Neural crest cell (in vitro differentiated cells): ENCODE results near the gene KCNQ4. TPM values are rescaled to one million over a fixed set of nuclear protein-coding genes. Genes with fewer than 3 reads are reported as not detected.

ENCODE experiments used
- DNase-seq: peaks from one replicate; pipeline ENCODE4 v3.0.0; 2021; ENCODE audit warnings: low read depth, mixed read lengths, low spot score
- H3K27ac Mint-ChIP-seq: one replicate; pipeline ENCODE4 v1.8.0; 2021; ENCODE audit warnings: mild to moderate bottlenecking, mixed read lengths; ENCODE audit not compliant: unreplicated experiment
- H3K27me3 Mint-ChIP-seq: 2 replicates; pipeline ENCODE4 v1.8.0; 2021; ENCODE audit warnings: low read depth, mild to moderate bottlenecking, mixed read lengths
- H3K36me3 Mint-ChIP-seq: 2 replicates; pipeline ENCODE4 v1.8.0; 2021; ENCODE audit warnings: low read depth, mild to moderate bottlenecking, mixed read lengths
- H3K4me1 Mint-ChIP-seq: 2 replicates; pipeline ENCODE4 v1.8.0; 2021; ENCODE audit warnings: mixed read lengths
- H3K4me3 Mint-ChIP-seq: one replicate; pipeline ENCODE4 v1.8.0; 2021; ENCODE audit warnings: mild to moderate bottlenecking, mixed read lengths
- H3K9me3 Mint-ChIP-seq: 2 replicates; pipeline ENCODE4 v1.8.0; 2021; ENCODE audit warnings: mixed read lengths
- microRNA-seq: library from miRNA; unstranded; fragments of <30 nt; microRNA quantifications from one replicate; pipeline ENCODE4, GENCODE V29; 2020
- total RNA-seq: library from RNA; stranded (reverse); gene quantifications from 2 replicates; pipeline ENCODE4 v1.2.1, GENCODE V29; 2021
- TF ChIP-seq, protein P1 (sequence below): fragments of 200-600 bp; sonication (generic); conservative IDR thresholded peaks from 2 replicates; pipeline ENCODE4 v1.5.0; 2021; ENCODE audit warnings: antibody characterized with exemption, mild to moderate bottlenecking

KCNQ4 gene
- total RNA-seq, 1 donor from 2014 or later, result 0.89 TPM

DNA sequence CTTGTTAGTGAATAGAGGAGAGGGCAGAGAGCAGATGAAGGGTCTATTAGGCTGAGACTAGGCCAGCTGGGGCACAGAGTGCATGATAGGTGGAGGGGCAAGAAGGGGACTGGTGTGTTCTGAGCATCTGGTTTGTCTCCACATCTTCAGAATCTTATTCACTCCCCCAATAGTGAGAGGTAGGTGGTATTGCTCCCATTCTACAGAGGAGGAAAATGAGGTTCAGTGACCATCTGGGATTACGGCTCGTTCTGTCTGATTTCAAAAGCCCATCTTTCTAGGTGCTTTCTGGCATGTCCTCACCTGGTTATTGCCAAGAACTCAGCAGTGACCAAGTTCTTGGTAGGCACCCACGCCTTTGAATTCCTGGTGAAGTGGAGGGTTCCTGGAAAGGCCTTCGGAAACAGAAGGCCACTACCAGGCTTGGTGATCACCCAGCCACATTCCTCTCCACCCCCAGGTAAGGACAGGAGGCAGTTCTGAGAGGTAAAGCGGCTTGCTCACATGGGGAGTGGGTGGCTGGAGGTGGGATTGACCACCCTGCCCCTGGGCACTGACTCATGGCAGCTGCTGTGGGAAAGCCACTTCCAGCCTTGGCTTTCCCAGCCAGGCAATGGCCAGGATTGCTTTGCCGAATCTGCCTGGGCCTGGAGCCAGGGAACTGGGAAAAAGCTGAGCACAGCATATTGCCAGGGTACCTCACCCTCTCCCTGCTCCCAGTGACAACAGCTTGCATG is 97.4 kb downstream of the KCNQ4 start:
- Mint-ChIP-seq H3K27ac (no peak overlapping the region), H3K36me3 (no peaks in the 10 kb centered on the region), H3K4me1 (peaks cover 4% of the 10 kb centered on the region), H3K27me3 (peaks cover 28% of the 10 kb centered on the region), H3K4me3 (no peak overlapping the region), H3K9me3 (no peaks in the 10 kb centered on the region)
- TF ChIP-seq, protein P1, sequence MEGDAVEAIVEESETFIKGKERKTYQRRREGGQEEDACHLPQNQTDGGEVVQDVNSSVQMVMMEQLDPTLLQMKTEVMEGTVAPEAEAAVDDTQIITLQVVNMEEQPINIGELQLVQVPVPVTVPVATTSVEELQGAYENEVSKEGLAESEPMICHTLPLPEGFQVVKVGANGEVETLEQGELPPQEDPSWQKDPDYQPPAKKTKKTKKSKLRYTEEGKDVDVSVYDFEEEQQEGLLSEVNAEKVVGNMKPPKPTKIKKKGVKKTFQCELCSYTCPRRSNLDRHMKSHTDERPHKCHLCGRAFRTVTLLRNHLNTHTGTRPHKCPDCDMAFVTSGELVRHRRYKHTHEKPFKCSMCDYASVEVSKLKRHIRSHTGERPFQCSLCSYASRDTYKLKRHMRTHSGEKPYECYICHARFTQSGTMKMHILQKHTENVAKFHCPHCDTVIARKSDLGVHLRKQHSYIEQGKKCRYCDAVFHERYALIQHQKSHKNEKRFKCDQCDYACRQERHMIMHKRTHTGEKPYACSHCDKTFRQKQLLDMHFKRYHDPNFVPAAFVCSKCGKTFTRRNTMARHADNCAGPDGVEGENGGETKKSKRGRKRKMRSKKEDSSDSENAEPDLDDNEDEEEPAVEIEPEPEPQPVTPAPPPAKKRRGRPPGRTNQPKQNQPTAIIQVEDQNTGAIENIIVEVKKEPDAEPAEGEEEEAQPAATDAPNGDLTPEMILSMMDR, result no peak
- no peak for DNase-seq

DNA sequence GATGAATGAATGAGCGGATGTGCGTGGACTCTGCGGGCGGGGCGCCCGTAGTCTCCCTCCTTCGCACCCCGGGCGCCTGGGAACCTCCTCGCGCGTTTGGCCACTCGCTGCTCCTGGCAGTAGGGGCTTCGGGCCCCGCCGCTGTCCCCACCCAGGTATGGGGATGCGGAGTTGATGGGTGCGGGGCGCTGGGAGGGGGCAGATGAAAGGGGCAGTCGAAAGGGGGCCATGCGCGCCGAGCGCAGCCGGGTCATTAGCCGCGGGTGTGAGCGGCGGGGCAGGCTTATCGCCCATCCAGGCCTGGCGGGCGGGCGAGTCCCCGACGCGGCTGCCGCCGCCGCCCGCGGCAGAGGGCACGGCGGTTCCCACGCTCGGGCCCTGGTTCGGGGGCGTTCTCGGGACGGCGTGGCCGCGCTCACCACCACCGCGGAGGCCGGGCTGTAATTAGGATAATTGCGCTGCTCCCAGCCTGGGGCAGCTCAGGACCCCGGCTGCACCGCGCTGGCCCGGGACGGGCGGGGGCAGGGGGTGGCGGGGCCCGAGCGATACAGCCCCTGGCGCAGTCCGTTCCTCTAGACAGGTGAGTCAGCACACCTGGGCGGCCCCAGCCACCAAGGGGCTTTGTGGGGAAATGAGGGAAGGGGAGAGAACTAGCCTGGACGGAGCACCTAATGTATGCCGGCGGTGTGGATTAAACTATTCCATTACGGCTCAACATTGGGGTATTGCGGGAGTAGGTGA is 100.6 kb downstream of the KCNQ4 start:
- H3K27ac Mint-ChIP-seq, result no peak overlapping the region
- no peak for DNase-seq
- peaks cover 54% of the 10 kb centered on the region for H3K27me3 Mint-ChIP-seq
- TF ChIP-seq, protein P1, result no peak
- no peak overlapping the region for H3K4me3 Mint-ChIP-seq
- H3K4me1 Mint-ChIP-seq, result peaks cover 4% of the 10 kb centered on the region
- H3K36me3 Mint-ChIP-seq, result no peaks in the 10 kb centered on the region
- H3K9me3 Mint-ChIP-seq, result no peaks in the 10 kb centered on the region

DNA sequence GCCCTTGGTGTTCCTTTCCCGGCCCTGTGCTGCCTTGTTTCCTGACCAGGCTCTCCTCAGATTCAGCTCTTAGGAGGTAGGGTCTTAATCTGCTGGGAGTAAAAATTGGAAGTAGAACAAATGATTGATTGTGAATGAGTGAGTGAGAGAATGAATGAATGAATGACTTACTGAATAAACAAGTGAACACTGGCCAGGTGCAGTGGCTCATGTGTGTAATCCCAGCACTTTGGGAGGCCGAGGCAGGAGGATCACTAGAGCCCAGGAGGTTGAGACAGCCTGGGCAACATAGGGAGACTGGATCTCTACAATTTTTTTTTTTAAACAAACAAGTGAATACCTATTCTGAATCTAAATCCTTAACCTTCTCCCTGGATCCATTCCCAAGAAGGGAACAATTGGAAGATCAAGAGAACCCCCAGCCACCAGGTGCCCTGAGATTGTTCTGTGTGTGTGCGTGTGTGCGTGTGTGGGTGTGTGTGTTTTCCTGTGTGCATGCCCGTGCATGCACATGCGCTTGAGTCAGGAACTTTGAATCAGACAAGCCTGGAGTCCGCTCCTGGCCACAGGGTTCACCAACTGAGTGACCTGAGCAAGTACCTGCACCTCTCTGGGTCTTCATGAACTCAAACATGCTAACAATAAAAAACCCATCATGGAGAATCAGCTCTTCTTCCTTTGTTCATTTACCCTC is 102.9 kb downstream of the KCNQ4 start:
- Mint-ChIP-seq H3K27me3 (peaks cover 58% of the 10 kb centered on the region), H3K9me3 (no peaks in the 10 kb centered on the region), H3K4me3 (no peak overlapping the region), H3K36me3 (no peaks in the 10 kb centered on the region), H3K27ac (no peak overlapping the region), H3K4me1 (no peaks in the 10 kb centered on the region)
- no peak for DNase-seq
- TF ChIP-seq, protein P1, result no peak

DNA sequence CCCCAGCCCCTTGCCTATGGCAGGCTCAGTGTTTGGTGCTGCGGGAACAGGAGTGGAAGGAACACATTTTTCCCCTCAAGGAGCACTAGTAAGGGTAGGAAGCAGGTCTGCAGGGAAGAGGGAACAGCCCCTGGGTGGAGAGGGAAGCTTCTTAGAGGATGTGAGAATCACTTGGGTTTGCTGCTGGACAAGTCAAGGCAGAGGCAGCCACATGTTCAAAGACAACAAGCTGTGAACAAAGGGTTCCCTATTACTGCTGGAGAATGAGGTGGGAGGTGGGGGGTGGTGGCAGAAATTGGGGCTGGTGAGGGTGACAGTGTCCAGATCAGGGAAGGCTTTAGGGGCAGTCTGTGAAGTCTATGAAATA is 103.4 kb downstream of the KCNQ4 start:
- no peak overlapping the region for H3K27ac Mint-ChIP-seq
- H3K4me1 Mint-ChIP-seq, result no peaks in the 10 kb centered on the region
- TF ChIP-seq, protein P1, result no peak
- H3K36me3 Mint-ChIP-seq, result no peaks in the 10 kb centered on the region
- no peak for DNase-seq
- peaks cover 59% of the 10 kb centered on the region for H3K27me3 Mint-ChIP-seq
- H3K4me3 Mint-ChIP-seq, result no peak overlapping the region
- H3K9me3 Mint-ChIP-seq, result no peaks in the 10 kb centered on the region

DNA sequence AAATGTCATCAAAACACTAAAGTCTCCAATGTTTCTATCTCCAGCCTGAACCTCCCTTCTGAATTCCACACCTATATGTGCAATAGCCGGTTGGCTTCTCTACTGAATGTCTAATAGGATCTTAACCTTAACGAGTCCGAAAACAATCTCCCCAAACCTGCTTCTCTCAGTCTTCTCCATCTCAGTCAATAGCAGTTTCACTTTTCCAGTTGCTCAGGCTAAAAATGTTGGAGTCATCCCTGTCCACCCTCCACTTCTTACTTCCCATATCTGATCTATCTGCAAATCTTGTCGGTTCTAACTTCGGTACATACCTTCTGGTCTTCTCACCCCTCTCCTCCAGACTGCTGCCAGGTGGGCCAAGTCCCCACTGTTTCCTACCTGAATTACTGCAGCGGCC is 104.1 kb downstream of the KCNQ4 start:
- Mint-ChIP-seq H3K4me3 (no peak overlapping the region), H3K27ac (no peak overlapping the region), H3K36me3 (no peaks in the 10 kb centered on the region), H3K27me3 (peaks cover 55% of the 10 kb centered on the region), H3K9me3 (no peaks in the 10 kb centered on the region), H3K4me1 (no peaks in the 10 kb centered on the region)
- TF ChIP-seq, protein P1, result no peak
- no peak for DNase-seq

Small RNA genes within 50 kb of the gene (microRNA-seq; reads per million reads assigned to microRNA genes)
- gene MIR30C1 (326 reads per million, percentile 72 among the genes with 10 or more reads in this experiment), gene MIR30E (21,823 reads per million, percentile 97 among the genes with 10 or more reads in this experiment)

Other genes with a start within 250 kb of the KCNQ4 start
- 22.4 and 22.9 TPM in 2 replicates for gene RIMS3, start 118.1 kb upstream of the KCNQ4 start, total RNA-seq
- gene NFYC, start 92.1 kb upstream of the KCNQ4 start, total RNA-seq, result 67.2 and 73.1 TPM in 2 replicates
- 11.3 TPM in 2 replicates for gene CITED4, start 78.6 kb downstream of the KCNQ4 start, total RNA-seq
- 111 and 114 TPM in 2 replicates for gene CTPS1, start 195.9 kb downstream of the KCNQ4 start, total RNA-seq
- 0.37 and 0.64 TPM in 2 replicates for gene SLFNL1, start 237.9 kb downstream of the KCNQ4 start, total RNA-seq